ENCODE data around the gene EEF1A1. TPM values are rescaled to one million over a fixed set of nuclear protein-coding genes. Genes with fewer than 3 reads are reported as not detected.

Gene EEF1A1
- total RNA-seq, 4 donors from 2014 or later = 7,087 to 8,344 (median 7,781) TPM

DNA sequence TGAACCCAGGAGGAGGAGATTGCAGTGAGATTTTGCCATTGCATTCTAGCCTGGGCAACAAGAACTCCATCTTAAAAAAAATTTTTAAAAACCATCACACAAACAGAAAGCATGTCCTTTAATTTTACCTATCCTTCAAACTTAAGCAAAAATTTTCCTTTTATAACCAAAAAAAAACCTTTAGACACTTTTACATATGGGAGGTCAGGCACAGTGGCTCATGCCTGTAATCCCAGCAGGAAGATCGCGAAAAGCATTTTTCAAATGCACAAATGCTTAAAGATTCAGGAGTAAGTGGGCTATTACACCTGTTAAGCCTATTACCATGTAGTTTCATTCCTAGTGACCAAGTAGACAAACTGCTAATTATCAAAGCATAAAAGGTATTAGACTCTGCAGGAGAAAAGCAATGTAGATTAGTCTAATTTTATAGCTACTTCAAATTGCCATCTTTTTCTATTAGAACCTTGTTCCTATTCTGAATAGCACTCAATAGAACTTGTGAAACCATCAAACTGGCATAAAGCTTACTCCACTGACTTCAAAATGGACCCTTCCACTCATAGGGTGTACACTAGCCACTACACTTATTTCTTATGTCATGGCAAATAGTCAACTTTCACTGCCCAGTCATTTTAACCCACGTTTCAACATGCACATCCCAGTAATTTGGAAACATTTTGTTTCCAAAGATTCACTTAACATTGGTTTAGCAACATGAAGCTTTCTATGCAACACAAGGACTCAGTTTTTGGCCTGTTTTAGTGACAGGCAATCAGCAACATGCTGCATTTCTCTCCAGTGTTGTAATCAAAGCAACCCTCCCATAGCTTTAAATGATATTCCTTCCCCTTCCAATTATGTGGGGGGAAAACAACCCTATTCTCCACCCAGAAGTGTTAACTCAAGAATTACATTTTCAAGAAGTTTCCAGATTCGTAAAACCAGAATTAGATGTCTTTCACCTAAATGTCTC is 4.0 kb downstream of the EEF1A1 start:
- Histone ChIP-seq H3K27ac (peak overlapping the region; percentile 43 to 76 (median 54)), H3K4me1 (peaks cover 0 to 51% (median 28%) of the 10 kb centered on the region in 4 donors), H3K9me3 (no peaks in the 10 kb centered on the region), H3K36me3 (peaks cover 2 to 69% (median 11%) of the 10 kb centered on the region in 3 donors), H3K4me3 (no peak overlapping the region), H3K27me3 (no peaks in the 10 kb centered on the region)
- TF ChIP-seq EP300 (IDR thresholded peaks at IDR 0.05) (peak in 1 of 2 donors; percentile 46), POLR2A (IDR thresholded peaks at IDR 0.05) (no peak)
- WGBS, 2 donors = 56 to 57% methylated on average over 4 of the region's 4 CpGs
- DNase-seq (ENCODE audit: low spot score in 2 of 2) = no peak

DNA sequence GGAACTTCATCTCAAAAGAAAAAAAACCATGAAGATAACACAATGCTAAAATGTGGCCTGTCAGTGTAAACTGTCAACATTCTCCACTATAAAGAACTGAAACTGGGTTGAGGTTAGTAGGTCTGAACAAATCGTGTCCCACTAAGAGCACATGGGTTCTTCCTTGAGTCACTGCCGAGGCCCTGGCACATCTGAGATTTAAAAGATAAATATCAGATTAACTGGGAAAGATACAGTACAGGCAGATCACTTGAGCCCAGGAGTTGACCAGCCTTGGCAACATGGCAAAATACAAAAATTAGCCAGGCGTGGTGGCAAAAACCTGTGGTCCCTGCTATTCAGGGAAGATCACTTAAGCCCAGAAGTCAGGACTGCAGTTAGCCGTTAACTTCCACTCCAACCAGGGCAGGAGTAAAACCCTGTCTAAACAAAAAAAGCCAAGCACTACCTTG is 5.6 kb downstream of the EEF1A1 start:
- no peak for DNase-seq (ENCODE audit: low spot score in 2 of 2)
- 36 to 40% methylated on average over 4 of the region's 4 CpGs for WGBS, 2 donors
- TF ChIP-seq EP300 (IDR thresholded peaks at IDR 0.05) (no peak), POLR2A (IDR thresholded peaks at IDR 0.05) (no peak)
- TF ChIP-seq, protein P1, sequence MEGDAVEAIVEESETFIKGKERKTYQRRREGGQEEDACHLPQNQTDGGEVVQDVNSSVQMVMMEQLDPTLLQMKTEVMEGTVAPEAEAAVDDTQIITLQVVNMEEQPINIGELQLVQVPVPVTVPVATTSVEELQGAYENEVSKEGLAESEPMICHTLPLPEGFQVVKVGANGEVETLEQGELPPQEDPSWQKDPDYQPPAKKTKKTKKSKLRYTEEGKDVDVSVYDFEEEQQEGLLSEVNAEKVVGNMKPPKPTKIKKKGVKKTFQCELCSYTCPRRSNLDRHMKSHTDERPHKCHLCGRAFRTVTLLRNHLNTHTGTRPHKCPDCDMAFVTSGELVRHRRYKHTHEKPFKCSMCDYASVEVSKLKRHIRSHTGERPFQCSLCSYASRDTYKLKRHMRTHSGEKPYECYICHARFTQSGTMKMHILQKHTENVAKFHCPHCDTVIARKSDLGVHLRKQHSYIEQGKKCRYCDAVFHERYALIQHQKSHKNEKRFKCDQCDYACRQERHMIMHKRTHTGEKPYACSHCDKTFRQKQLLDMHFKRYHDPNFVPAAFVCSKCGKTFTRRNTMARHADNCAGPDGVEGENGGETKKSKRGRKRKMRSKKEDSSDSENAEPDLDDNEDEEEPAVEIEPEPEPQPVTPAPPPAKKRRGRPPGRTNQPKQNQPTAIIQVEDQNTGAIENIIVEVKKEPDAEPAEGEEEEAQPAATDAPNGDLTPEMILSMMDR (IDR thresholded peaks at IDR 0.05) = no peak
- Histone ChIP-seq H3K27me3 (no peaks in the 10 kb centered on the region), H3K27ac (peak overlapping the region in 2 of 4 donors; percentile 56 to 60), H3K36me3 (peaks cover 2 to 78% (median 11%) of the 10 kb centered on the region in 3 donors), H3K4me3 (no peak overlapping the region), H3K9me3 (no peaks in the 10 kb centered on the region), H3K4me1 (peaks cover 0 to 50% (median 28%) of the 10 kb centered on the region in 4 donors)

DNA sequence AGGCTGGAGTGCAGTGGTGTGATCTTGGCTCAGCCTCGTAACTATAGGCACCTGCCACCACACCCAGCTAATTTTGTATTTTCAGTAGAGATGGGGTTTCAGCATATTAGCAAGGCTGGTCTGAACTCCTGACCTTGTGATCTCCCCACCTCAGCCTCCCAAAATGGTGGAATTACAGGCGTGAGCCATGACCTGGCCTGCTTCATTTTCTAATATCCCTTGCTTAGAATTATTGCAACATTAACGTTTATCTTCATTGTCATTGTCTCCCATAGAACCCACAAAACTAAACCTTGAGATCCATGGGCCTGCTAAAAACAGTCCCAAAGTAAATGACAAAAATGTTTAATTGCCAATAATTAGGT is 6.1 kb downstream of the EEF1A1 start:
- no peak overlapping the region for H3K4me3 ChIP-seq
- H3K27ac ChIP-seq = peak overlapping the region in 2 of 4 donors; percentile 56 to 60
- TF ChIP-seq EP300 (IDR thresholded peaks at IDR 0.05) (no peak), POLR2A (IDR thresholded peaks at IDR 0.05) (no peak)
- TF ChIP-seq, protein P1 (IDR thresholded peaks at IDR 0.05) = no peak
- peaks cover 0 to 49% (median 28%) of the 10 kb centered on the region in 4 donors for H3K4me1 ChIP-seq
- DNase-seq (ENCODE audit: low spot score in 2 of 2) = no peak
- peaks cover 2 to 78% (median 11%) of the 10 kb centered on the region in 3 donors for H3K36me3 ChIP-seq
- no peaks in the 10 kb centered on the region for H3K27me3 ChIP-seq
- 51 to 57% methylated on average over 3 of the region's 3 CpGs for WGBS, 2 donors
- no peaks in the 10 kb centered on the region for H3K9me3 ChIP-seq

- no peak for TF ChIP-seq EP300 (IDR thresholded peaks at IDR 0.05)
- TF ChIP-seq, protein P1 (IDR thresholded peaks at IDR 0.05) = no peak
- no peak for TF ChIP-seq POLR2A (IDR thresholded peaks at IDR 0.05)
- H3K27me3 ChIP-seq = no peaks in the 10 kb centered on the region
- peaks cover 2 to 68% (median 8%) of the 10 kb centered on the region in 3 donors for H3K36me3 ChIP-seq
- H3K9me3 ChIP-seq = no peaks in the 10 kb centered on the region
- no peak for DNase-seq (ENCODE audit: low spot score in 2 of 2)
- no peak overlapping the region for H3K4me3 ChIP-seq
- H3K4me1 ChIP-seq = peaks cover 0 to 38% (median 23%) of the 10 kb centered on the region in 4 donors
- WGBS, 2 donors = 59 to 66% methylated on average over 3 of the region's 3 CpGs
- H3K27ac ChIP-seq = peak overlapping the region in 1 of 4 donors; percentile 16
These were observed 7.4 kb downstream of the EEF1A1 start for GRCh38 chr6:73513496-73513854.

DNA sequence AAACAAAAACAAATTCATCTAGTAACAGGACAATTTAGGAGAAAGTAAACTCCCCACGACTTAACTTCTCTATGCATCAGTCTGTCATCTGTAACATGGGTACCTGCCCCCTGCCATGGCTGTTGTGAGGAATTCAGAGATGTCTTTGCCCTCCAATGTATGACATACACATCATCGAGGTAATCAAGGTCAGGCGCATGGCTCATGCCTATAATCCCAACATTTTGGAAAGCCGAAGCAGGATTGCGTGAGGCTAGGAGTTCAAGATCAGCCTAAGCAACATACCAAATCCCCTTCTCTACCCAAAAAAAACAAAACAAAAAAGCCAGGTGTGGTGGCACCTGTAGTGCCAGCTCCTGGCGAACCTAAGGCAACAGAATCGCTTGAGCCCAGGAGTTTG is 9.0 kb downstream of the EEF1A1 start:
- TF ChIP-seq EP300 (IDR thresholded peaks at IDR 0.05) (no peak), POLR2A (IDR thresholded peaks at IDR 0.05) (no peak)
- TF ChIP-seq, protein P1 (IDR thresholded peaks at IDR 0.05) = no peak
- Histone ChIP-seq H3K4me3 (no peak overlapping the region), H3K4me1 (peaks cover 0 to 24% (median 15%) of the 10 kb centered on the region in 4 donors), H3K9me3 (no peaks in the 10 kb centered on the region), H3K36me3 (peaks cover under 1 to 54% (median 3%) of the 10 kb centered on the region in 3 donors), H3K27ac (no peak overlapping the region), H3K27me3 (no peaks in the 10 kb centered on the region)
- DNase-seq (ENCODE audit: low spot score in 2 of 2) = no peak
- 90 to 93% methylated on average over 7 of the region's 7 CpGs for WGBS, 2 donors
